ENCODE measurements around the gene OR5C1.
A peak's percentile ranks its signal among the peaks of the same experiment; 100 is the strongest.
"Not testable (repeated sequence)": the region's sequence is repeated elsewhere in the genome, so short reads cannot be mapped to it uniquely, and the experiment has no call there.

Gene OR5C1

GRCh38 chr9:122797316-122798063, 8.8 kb downstream of the OR5C1 start:
- TF ChIP-seq CTCF (IDR thresholded peaks at IDR 0.05; ENCODE audit: low read depth, low read length), result no peak
- H3K4me3 ChIP-seq (ENCODE audit: low read depth, low read length), result no peak overlapping the region

GRCh38 chr9:122800066-122801060, 11.6 kb downstream of the OR5C1 start, which contains the start of gene OR1K1:
OR1K1 (plus strand) TSS chr9:122800123; CDS start chr9:122800123, 0 bp downstream.
- TF ChIP-seq CTCF (IDR thresholded peaks at IDR 0.05; ENCODE audit: low read depth, low read length), result no peak
- H3K4me3 ChIP-seq (ENCODE audit: low read depth, low read length), result no peak within 1 kb of the TSS

GRCh38 chr9:122806661-122807060, 17.9 kb downstream of the OR5C1 start:
- H3K4me3 ChIP-seq (ENCODE audit: low read depth, low read length), result no peak overlapping the region
- TF ChIP-seq CTCF (IDR thresholded peaks at IDR 0.05; ENCODE audit: low read depth, low read length), result no peak

- no peak overlapping the region for H3K4me3 ChIP-seq (ENCODE audit: low read depth, low read length)
- no peak for TF ChIP-seq CTCF (IDR thresholded peaks at IDR 0.05; ENCODE audit: low read depth, low read length)
Measured at GRCh38 chr9:122807271-122807900, 18.7 kb downstream of the OR5C1 start.

- TF ChIP-seq CTCF (IDR thresholded peaks at IDR 0.05; ENCODE audit: low read depth, low read length), result no peak
- no peak overlapping the region for H3K4me3 ChIP-seq (ENCODE audit: low read depth, low read length)
Measured at GRCh38 chr9:122808141-122808540, 19.4 kb downstream of the OR5C1 start.

DNA sequence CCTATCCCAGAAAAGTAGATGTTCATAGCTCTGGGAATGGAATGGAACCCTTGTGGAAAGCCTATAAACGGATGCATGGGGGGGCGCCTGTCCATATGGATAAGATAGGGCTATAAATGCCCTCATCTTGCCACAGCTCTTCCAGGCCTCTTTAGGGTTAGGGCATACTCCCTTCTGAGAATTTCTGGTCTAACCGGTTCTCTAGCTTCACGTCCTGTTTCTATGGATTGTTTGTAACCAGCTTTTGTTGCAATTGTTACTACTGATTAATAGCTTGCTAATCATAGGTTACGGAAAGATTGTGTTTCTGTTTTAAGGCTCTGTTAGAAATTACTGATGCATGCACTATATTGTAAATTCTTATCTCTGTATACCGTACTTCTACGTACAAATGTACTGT, 20.5 kb downstream of the OR5C1 start:
- not testable (repeated sequence) for H3K4me3 ChIP-seq (ENCODE audit: low read depth, low read length)

DNA sequence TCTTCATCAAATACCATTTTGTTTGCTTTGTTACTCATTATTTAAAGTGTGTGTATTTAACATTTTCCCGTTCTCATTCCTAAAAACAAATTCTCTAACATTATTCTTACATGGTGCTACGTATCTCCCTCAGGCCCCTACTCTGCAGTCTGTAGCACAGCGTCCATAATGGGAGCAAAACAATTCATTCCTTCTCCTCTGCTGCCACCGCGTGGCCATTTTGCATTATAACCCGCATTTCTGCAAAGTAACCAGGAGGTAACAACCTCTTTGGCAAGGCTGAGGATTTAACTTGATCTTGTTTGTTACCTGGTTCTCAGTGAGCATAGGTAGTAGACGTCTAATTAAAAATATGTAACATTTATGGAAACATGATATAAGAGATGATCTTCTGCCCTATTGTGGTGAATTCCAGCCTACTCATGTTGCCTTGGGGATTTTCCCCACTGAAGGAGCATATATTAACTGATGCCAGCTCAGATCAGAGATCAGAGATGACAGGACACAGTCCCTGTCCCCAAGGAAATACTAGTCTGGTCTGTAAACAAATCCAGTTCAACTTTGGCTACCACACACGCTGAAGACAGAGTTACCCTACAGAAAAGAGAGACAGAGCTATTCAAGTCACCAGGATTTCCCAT, 21.7 kb downstream of the OR5C1 start:
- no peak overlapping the region for H3K4me3 ChIP-seq (ENCODE audit: low read depth, low read length)
- peak; percentile 43 for TF ChIP-seq CTCF (IDR thresholded peaks at IDR 0.05; ENCODE audit: low read depth, low read length)

All from WI38 (cell line).